ENCODE measurements around the gene PPP1R11.

PPP1R11 gene

DNA sequence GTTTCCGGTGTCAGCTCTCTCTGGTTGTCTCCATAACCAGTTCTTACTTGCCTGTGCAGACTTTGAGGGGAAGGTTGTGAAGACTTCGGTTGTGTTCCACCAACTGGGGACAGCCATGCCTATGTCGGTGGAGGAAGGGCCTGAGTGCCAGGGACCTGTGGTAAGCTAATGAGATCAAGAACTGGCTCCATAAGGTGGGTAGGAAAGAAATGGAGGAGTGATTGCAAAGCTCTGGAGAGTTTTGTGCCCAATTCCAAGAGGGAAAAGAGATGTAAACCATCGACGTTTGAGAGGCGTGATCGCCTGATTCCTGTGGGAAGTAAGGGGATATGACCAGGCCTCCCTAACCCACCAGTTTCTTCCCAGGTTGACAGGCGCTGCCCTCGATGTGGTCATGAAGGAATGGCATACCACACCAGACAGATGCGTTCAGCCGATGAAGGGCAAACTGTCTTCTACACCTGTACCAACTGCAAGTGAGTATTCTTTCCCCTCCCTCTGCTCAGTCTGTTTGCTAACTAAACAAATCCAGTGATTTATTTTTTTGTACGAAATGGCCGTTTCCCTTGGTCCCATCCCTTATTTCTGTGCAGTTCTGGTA is 5.0 kb upstream of the PPP1R11 start:
- DNase-seq (ENCODE audit: low read depth), result no peak

DNA sequence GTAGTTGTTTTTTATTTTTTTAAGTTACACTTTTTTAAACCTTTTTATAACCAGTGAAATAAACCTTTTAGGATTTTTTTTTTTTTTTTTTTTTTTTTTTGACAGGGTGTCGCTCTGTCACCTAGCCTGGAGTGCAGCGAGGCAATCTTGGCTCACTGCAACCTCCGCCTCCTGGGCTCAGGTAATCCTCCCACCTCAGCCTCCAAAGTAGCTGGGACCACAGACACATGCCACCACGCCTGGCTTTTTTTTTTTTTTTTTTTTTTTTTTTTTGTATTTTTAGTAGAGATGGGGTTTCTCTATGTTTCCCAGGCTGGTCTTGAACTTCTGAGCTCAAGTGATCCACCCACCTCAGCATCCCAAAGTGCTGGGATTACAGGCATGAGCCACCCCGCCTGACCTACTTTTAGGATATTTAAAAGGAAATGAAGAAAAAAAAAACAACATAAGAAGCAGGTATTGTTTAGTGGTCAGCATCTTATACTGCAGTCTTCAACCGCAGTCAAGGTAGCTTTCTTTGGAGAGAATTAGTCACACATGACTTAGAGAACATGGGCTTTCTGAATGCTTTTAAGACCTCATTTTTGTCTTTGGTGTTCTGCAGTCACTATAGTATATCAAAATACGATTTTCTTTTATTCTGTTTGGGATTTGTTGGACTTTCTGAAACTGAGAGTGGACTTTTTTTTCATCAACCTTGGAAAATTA is 4.4 kb upstream of the PPP1R11 start:
- no peak for DNase-seq (ENCODE audit: low read depth)

DNA sequence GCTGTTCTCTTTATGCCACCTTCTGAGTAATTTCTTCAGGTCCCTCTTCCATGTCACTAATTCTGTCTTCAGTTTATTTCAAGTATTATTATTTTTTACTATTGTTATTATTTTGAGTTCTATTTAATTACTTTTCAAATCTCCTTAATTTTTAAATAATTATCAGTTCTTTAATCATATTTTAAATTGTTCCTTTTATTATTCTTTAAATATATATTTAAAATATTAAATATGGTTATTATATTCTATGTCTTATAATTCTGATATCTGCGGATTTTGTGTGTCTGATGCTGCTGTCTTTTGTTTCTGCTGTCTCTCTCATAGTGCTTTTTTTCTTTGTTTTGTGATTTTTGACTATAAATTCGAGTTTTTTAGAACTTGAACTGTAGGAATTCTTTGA is 3.7 kb upstream of the PPP1R11 start:
- DNase-seq (ENCODE audit: low read depth), result no peak

DNA sequence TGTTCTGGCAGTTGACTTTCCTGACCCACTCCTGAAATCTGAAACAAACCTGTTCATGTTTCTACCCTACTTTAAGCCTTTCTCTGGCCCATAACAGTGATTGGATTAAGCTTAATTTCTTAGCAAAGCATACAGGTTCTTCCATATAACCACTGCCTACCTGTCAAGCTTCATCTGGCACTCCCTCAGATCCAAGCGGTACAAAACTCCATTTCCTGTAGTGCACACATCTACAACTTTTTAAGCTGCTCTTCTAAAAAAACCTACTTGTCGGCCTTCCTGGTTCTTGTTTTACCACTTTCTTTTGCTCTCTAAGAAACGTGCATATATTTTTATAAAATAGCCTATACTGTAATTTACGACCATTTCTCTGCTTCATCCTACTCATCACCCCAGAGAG is 916 bp upstream of the PPP1R11 start:
- no peak for DNase-seq (ENCODE audit: low read depth)

DNA sequence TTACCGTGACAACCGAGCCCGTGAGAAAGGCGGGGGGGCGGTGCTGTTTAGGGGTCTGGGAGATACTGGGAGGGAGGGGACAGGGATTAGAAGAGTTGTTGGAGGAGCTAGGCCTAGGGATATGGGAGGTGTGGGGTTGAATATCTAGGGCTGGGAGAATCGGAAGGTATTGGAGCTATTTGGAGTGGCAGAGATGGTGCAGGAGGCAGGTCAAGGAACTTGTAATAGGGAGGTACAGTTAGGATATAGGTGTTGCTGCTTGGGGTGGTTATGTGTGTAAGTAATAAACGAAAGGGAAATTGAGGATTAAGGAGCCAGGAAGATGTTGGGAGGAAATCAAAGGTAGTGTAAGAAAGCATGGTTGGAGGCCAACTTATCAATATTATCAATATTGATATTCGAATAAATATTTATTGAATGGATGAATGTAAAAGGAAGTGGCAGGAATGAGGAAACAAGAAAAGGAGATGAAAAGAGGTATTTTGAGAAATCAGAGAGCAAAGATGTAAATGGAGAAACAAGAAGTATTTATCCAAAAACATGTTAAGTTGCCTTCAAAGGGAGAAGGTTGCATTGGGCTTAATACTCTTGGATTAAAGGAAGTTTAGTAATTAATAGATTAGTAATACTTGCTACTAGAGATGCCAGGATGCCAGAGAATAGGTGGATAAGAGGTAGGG is 602 bp downstream of the PPP1R11 start:
- no peak for DNase-seq (ENCODE audit: low read depth)

DNA sequence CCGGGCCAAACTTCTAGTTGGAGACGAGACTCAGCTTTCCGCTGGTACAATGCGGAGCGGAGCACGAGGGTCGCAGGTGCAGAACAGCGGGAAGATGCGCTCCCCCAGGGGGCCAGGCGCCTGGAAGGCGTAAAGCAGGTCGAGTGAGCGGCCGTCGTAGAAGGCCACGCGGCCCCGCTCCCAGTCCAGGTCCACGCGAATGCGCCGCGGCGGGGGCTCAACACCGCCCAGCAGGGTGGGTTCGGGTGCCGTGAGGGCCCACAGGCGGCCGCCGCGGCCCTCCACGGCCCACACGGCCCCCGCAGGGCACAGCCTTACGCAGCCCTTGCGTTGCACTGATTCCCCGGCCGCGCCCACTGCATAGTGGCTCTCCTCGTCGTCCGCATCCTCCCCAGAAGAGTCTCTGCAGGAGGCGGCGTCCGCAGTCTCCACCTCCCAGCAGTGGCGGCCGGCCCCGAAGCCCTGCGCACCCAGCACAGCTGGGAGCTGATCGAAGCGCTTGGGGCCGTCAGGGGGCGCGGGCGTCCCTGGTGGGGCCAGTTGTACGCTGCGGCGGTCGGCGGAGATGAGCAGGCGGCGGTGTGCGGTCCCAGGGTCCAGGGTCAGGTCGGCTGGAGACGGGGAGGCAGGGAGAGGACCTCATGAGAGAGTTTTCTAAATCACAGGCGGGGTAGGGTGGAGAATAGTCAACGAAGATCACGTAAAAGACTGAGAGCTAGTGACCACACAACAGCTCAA is 4.3 kb downstream of the PPP1R11 start:
- no peak for DNase-seq (ENCODE audit: low read depth)

DNA sequence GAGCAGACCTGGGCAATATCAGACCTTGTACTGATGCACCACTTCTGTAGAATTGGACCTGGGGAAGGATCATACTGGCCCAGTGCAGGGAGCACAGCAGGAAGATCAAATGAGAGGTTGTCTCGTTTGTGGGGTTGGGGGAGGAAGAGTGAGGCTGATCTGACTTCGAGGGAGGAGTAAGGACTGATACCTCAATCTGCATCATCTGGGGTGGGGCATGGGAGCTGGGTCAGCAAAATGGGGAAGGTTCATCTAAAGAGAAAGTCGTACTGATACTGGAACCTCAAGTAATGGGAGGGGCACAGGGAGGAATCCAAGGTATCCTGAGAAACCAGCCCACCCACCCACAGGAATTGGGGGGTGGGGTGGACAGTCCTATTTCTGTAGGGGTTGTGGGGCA is 4.9 kb downstream of the PPP1R11 start:
- DNase-seq (ENCODE audit: low read depth), result no peak

DNA sequence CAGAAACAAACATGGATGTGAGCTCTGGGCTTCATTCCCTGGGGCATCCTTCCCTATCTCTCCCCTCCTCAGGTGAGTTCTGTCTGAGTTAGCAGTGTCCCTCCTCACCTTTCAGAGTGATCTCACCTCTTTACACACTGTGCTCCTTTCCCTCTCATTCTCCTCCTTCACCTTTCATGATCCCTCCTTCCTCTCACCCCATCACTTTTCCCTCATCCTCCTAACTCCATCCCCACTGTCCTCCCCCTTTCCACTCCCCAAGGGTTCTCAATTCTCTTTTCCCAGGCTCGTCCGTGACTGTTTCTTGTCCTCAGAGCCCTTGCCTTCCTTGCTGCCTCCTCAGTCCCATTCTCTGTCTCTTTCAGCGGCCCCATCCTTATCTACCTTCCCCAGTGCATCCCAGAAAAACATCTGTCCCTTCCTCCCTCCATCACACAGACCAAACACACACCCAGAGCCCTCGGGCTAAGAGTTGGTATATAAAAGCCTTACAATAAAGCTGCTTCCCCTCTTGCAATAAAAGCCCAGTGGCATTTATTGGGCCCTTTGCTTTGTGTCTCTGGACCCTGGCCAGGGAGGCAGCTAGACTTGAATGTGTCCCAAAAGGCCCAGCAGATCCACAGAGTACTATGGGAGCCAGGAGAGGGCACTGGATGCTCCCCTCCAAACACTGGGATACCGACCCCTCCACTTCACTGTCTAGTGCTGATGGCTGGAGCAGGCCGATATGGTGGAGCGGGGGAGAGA is 6.7 kb downstream of the PPP1R11 start:
- DNase-seq (ENCODE audit: low read depth), result no peak

DNA sequence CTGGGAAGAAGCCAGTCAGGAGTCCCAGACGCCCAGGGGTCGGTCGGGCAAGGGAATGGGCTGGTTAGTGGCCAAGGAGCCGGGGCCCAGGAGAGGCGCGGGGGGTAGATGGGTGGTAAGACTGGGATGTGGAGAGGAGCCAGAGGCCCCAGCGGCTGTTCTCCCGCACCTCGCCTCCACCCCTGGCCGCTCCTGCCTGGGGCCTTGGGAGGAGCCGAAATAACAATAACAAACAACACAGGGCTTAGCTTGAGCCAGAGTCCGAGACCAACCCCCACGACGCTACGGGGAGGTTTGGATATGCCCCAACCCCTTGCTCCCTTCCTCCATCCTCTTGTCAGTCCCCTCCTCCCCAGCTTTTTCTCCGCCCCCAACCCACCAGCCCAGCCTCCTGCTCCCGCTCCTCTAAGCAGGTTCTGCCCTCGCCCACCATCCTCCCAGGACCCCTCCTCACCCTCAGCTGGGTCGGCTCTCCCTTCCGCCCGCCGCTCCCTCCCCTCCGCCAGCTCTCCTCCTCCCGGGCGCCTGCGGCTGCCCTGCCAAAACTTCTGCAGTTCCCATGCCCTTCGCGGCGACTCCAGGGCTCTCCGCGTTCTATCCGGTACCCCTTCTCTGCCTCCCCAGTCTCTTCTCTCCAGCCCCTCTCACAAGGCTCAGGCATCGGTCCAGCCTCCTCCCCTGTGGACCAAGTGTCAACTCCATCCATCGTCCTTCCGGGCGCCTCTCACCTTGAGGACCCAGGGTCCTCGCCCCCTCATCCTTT is 7.5 kb downstream of the PPP1R11 start:
- DNase-seq (ENCODE audit: low read depth), result no peak

DNA sequence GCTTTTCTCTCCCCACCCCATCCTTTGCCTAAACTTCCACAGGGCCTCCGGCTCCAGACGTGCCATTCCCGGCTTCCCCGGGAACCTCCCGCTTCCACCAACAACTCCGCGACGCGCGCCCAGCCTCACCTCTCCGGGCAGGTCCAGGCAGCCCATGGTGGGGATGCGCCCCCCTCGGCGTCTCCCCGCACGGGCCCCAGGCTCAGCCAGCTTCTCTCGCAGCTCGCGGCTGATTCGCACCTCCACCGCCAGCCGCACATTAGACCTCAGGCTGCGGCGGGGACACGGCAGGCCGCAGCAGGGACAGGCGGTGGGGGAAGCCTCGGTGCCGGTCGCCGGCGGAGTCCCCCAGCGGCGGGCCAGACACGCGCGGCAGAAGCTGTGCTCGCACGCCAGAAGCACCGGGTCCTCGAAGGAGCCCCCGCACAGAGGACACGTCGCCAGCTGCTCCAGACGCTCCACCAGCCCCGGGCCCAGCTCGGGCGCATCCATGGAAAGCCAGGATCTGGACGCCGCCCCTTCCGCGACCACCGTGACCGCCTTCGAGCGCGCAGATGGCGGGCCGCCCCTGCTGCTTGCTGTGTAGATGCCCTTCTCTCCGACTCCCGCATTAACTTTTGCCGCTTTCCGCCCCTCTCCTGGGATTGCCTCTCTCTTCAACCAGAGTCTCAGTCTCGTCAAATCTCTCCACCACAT is 8.2 kb downstream of the PPP1R11 start, which contains the start of gene RNF39:
RNF39 (minus strand) TSS at position 676 of the 696 bp plus-strand sequence; CDS start at position 492, 184 bp downstream.
- DNase-seq (ENCODE audit: low read depth), result no peak

DNA sequence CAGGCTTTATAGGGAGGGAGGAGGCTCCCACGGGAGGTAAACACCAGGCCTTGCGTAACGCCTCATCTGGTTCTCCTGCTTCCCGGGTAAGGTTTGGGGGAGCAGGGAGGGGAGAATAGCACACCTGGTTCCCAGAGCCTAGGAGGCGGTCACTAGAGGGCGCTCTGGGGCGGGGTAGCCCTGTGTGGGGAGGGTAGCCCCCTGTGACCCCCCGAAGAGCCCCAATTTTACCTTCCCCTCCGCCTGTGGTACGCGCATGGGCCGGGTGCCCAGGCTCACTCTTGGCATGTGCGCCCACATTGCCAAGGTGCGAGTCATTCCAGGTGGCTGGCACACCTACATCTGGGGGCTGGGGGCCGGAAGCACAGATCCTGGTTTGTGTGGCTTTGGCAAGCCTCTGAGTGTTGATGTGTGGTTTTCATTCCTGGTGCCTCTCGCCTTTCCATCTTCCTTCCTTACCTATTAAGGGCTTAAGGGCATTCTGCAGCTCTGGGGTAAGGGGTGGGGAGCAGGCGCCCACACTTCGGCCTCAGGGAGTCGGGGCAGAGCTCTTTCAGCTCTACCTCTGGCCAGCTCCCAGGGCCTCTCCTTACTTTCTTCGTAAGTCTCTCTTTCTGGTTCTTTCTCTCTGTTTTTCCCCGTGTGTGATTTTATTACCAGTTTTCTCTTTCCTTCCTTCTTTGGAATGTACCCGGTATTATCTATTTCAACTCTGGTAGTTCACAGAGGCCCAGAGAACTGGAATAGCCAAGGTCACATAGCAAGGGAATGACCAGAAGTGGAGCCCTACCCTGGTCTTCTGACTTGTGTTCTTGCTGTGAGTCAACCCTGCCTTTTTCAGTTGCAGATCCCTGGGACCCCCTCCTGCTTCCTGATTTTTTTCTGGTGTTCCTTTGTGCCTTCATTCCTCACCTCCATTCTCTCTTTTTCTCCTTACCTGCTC is 9.1 kb downstream of the PPP1R11 start:
- no peak for DNase-seq (ENCODE audit: low read depth)

DNA sequence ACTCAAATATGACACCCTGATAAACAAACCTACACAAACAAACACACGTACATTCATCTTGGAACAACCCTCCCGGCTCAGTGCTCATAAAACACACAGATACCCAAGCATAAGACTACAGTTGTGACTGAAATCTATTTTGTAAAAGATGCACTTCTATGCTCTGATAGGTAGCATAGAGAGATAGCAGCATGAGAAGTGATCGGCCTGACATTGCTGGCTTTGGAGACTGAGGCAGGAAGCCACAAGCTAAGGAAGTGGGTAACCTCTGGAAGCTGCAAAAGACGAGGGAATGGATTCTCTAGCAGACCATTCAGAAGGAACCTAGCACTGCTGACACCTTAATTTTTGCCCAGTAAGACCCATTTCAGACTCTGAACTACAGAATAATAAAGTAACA is 10.2 kb downstream of the PPP1R11 start:
- no peak for DNase-seq (ENCODE audit: low read depth)

DNA sequence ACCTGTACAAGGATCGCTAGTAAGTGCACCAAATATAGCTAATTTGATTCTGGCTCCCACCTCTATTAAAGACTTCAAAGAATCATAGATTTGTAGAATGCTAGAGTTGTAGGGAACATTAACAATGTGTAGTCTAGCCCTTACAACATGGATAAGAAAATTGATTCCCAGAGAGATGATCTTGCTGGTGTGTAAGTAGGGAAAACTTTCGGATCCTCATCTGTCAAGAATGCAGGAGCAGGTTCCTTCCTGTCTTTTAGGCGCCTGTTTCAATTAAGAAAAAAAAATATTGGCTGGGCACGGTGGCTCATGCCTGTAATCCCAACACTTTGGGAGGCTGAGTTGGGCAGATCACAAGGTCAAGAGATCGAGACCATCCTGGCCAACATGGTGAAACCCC is 20.9 kb downstream of the PPP1R11 start:
- no peak for DNase-seq (ENCODE audit: low read depth)

DNA sequence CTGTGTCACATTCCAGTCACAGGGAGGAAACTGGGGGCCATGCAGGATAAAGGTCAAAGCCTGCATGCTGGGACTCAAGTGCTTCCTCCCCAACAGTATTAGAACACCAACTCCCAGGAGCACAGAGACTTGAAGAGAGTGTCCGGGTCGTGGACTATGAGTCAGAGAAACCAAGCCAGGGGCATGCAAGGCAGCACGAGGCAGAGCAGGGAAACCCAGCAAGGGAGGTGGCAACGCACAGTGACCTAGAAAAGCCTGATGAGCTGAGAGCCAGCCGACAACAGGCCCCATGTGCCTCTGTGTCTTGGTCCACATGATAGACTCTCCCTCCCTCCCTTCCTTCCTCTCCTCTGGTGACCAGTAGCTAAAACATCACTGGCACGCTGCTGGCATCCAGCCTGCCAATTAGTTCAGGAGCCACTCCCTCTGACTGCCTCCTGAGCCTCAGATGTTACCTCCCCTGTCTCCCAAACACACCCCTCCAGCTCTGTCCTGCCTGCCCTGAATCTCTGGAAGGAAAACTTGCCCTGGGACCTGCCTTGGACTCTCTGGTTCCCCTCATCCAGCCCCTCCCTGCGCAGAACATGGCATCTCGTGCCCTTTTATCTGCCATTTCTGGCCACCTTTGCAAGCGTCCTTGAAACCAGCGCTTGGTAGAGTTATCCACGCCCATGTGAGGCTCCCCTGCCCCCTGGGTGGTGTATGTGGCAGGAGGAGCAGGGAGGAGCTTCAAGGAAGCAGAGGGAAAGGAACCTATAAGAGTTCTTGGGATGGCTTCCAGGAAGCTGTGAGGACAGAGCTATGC is 24.8 kb downstream of the PPP1R11 start:
- no peak for DNase-seq (ENCODE audit: low read depth)

DNA sequence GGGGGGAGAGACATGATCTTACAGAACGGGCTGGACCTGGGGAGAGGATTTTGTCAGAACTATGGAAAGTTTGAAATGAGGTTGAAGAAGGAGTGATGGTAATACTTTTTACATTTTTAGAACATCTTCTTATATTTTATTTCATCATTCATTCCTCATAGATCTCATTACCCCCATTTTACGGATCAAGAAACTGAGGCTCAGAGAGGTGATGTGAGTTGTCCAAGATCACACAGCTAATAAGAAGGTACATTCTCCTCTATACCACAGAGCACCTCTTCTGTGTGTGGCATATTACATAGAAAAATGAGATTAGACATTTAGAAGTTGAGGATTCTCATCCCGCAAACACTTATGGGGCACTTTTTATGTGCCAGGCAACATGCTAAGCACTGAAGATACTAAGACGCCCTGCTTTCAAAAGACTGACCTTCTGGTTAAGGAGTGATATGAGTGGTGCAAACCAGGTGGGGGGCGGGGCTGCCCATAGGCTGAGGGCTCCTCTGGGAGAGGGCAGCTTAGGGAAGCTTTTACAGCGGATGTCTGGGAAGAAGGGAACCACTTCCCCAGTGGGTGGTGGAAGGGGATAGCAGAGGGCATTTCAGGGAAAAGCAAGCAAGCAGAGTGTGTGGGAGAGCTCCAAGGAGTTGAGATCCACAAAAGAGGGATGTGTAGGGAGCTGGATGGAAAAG is 26.0 kb downstream of the PPP1R11 start:
- no peak for DNase-seq (ENCODE audit: low read depth)

DNA sequence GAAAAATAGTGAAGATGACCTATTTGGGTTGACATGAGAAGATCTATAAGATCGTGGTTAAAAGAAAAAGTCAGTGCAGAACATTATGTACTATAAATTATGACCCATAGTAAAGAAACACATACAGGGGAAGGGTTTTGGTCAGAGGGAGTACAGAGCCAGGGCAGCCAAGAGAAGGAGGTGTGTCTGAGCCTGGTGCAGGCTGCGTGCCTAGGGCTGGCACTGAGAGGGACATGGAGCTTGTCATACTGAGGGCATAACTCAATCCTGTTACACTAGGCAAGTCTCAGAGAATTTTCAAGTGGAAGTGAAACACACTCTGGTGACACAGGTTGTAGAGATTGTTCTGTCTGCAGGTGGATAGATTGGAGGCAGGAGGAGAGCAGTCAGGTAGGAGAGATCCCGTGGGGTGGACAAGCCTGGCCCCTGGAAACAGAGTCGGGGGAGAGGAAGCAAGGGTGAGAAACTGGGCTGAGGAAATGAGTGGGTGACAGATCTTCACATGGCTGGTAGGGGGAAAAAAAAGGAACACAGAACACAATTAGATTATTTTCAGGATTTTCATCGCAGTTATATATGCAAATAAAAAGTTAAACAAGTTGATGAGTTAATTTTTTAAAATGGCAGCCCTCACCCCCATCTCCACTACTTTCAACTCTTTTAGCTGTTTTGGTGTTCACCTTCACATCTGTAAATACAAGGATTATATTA is 27.1 kb downstream of the PPP1R11 start:
- DNase-seq (ENCODE audit: low read depth), result no peak

DNA sequence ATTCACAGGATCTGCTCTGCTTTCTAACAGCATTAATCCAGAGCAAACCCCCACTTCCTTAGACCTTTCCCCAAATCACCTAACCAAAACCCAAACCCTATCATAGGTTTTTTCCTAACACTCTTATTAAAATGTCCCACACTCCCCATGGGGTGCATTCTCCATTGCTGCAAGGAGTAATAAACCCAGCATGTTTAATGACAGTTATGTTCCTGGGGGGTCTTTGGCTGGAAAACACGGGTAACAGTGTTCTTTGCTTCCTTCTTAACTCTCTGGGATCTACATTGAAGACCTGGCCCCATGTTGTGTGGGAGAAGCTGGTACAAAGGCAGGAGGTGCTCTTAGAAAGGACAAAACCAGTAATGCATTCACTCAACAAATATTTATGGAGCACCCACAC is 29.8 kb downstream of the PPP1R11 start:
- no peak for DNase-seq (ENCODE audit: low read depth)
